Middle frontal gyrus (tissue), 1 donor: ENCODE measurements around the gene NAB1.
"Not testable (repeated sequence)": the region's sequence is repeated elsewhere in the genome, so short reads cannot be mapped to it uniquely, and the experiment has no call there.

Source experiments
- DNase-seq: peaks from one replicate; pipeline ENCODE4 v3.0.0-alpha.2; 2015; ENCODE audit warnings: low spot score; ENCODE audit errors: extremely low spot score

NAB1 gene

DNA sequence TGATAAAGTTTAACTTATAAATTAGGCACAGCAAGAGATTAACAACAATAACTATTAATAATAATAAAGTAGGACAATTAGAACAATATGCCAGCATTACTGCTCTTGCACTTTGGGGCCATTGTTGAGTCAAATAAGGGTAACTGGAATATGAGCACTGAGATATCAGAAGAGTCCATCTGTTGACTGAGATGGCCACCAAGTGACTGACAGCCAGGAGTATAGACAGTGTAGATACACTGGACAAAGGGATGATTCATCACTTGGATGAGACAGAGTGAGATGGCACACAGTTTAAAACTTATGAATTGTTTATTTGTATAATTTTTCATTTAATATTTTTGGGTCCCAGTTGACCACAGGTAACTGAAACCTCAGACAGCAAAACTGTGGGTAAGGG lies 20.0 kb downstream of the NAB1 start:
- no peak for DNase-seq

DNA sequence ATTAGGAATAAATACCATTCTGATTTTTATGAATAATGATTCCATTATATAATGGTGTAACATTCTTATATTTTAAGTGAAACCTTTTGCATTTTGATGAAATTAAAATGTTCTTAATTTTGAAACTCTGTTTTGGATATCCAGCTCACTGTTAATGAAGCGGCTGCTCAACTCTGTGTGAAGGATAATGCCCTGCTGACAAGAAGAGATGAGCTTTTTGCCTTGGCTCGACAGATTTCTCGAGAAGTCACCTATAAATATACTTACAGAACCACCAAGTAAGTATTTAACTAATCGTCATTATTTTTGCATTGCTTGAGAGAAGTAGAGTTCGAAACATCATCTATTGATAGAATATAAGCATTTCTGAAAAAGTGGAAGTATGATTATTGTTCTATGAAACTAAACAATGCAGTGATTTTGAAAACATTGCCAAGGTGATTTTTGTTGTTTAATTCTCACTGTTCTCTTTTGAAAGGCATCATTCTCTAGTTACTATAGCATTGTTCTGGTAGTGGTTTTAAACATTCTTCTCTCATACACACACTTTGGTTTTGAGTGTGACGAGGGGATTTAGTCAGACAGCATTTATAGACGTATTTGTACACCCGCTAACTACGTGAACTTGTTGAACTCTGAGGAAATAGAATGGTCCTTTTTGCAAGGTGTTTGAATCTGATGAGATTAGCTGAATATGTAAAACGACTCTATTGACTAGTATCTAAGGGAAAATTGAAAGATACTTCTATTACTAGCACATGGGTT lies 21.5 kb downstream of the NAB1 start:
- DNase-seq, result no peak

DNA sequence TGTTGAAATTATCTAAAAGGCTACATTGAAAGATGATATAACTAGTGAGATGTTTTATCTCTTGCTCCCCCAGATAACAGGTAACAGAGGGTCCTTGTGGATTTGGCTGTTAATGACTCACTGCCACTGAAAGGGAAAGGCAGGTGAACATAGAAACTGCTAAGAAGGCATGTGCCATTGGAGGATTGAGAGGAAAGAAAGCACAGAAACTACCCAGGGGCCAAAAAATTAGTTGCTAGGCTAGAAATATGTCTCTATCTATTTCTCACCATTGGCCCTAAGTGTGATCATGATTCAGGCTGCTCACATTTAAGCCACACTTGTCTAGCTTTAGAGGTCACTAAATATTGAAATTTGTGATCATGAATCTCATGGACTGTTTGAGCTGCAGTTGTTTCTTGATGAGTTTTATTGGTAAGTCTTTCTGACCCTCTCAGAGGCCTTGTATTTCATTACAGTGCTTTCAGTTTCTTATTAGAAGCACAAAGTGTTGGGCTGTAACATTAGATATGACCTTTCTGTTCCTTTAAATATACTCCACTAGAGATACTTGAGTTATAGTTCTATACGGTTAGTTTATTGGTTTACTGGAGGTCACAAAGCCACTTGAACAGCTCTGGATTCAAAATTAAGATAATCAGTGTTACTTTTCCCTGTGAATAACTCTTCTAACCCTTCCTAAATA lies 26.2 kb downstream of the NAB1 start:
- no peak for DNase-seq

- DNase-seq, result no peak
Measured at GRCh38 chr2:190677255-190677654, 28.4 kb downstream of the NAB1 start.

GRCh38 chr2:190678444-190679162 lies 29.7 kb downstream of the NAB1 start:
- peak; percentile 8 for DNase-seq

DNA sequence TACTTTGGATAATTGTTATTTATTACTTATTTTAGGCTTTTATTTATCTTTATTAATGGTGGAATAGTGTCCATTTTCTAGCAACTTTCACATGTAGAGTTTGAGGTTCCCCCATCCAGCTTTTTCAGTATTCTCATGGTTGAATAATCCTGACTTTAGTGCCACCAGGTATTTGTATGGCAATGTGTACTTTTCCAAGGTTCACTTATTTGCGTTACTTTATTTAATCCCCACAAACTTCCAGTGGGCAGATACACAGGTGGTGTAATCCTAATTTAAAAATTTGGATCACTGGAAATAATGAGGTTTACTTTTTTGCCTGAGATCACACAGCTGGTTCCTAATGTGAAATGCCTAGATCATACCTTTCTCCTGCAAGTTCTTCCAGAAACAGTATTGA lies 30.5 kb downstream of the NAB1 start:
- no peak for DNase-seq

- DNase-seq, result no peak
Measured at GRCh38 chr2:190679813-190680591, 31.1 kb downstream of the NAB1 start.

GRCh38 chr2:190682168-190682567 lies 33.3 kb downstream of the NAB1 start:
- DNase-seq, result no peak

DNA sequence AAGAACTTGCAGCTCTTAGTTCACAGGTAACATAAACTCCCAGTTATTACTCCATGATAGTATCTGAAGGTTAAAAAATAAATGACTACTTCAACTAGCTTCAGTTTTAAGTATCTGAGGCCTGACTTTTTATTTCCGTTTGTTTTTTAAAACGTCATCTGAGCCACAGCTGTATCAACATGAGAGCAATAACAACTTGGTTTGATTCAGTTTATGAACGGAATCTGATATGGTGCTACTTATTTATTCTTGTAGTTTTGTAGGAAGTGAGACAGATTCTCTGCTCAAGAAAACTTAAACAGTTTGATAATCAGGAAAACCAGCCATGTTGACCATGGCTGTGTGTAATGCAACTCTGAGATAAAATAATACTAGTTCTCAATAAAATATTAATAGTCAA lies 34.9 kb downstream of the NAB1 start:
- no peak for DNase-seq

DNA sequence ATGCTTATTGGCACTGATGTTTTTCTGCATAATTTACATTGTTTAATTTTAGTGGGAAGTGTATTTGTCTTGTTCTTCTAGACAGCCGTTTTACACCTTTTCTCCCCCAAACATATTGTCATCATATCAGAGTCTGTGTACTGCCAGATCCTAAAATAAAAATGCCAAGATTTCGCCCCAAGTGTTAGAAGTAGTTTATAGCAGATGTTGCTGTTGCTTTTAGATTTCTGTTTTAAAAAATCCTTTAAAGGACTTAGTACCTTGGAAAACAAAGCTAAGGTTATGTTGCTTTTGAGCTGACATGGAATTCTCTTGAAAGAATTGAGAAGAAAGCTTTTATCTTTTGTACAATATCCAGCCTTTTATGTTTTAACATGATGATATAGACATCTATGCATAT lies 36.0 kb downstream of the NAB1 start:
- peak; percentile 22 for DNase-seq

DNA sequence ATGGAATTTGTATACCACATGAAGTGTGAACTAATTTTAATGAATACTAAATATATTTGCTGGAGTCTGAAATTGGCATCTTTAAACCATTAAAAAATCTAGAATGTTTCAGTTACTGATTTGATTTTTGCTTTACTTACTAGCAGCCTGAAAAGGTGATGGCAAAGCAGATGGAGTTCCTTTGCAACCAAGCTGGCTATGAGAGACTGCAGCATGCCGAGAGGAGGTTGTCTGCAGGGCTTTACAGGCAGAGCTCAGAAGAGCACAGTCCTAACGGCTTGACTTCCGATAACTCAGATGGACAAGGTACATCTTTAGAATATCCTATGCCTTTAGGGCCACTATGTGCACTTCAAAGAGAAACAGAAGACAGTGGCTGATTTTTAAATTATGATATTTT lies 36.5 kb downstream of the NAB1 start:
- peak; percentile 9 for DNase-seq

DNA sequence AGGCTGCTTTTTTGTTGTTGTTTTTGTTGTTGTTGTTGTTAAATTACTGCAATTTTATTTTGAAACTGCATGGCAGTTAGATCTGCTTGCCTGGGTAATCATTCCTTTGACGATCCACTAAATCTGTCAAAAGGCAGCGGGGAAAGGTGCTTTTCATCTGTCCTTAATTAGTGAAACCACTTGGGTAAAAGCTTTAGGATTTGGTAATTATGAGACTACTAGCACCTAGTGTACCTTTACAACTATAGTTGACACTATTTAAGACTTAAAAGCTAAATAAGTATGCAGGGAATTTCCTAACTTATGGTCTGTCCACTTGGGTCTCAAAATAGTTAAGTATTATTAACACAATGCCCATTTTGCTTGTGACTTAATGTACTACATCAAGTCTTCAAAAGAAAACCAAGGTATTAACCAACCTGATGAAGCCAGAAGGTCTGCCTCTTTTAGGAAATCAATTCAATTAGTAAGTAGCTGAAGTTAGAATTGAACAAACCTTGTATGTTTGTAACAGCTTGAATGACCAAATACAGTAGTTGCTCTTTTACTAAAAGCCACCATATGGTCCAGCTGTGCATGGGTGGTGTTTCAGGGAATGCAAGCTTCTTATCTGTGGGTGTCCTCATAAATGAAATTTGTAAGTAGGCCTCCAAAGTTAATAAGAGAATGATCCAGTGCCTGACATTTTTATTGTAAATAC lies 44.8 kb downstream of the NAB1 start:
- no peak for DNase-seq

GRCh38 chr2:190694479-190694878 lies 45.6 kb downstream of the NAB1 start:
- DNase-seq, result no peak

- DNase-seq, result peak; percentile 17
Measured at GRCh38 chr2:190695739-190696138, 46.9 kb downstream of the NAB1 start.

DNA sequence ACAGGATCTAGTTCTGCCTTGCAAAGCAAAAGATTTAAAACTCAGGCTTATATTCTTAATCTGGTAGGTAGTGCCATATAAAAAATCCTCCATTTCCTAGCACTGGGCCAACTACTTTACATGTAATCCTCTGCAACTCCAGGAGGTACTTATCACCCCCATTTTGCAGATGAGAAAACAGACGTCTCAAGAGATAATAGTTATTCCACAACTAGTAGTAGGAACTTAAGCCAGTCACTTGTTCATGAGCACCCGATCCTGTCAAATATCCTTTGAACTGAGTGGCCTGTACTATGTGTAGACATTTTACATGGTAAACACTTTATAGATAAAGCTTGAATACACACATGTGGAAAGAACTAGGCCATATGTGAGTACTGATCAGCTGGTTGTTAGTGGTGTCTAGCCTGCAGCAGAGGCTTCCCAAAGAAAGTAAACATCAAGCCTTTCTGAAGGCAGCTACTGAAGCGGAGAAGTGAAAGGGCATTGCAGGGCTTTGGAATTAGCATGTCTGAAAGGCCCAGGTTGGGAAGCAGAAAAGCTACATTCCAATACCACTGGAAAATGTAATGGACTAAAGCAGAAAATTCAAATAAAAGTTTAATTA lies 48.0 kb downstream of the NAB1 start:
- DNase-seq, result no peak

DNA sequence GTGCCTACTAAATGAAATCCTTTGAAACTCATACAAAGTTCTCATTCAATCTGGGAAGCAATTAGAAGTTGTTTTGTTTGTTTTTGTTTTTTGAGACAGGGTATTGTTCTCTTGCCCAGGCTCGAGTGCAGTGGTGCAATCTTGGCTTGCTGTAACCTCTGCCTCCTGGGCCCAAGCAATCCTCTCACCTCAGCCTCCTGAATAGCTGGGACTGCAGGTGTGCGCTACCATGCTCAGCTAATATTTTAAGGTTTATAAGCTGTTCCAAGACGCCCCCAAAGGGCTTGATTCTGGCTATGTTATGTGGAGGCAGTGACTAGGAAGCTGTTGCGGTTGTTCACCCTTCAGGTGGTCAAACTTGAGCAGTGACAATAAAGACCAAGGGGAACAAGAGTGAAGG lies 48.5 kb downstream of the NAB1 start:
- no peak for DNase-seq

DNA sequence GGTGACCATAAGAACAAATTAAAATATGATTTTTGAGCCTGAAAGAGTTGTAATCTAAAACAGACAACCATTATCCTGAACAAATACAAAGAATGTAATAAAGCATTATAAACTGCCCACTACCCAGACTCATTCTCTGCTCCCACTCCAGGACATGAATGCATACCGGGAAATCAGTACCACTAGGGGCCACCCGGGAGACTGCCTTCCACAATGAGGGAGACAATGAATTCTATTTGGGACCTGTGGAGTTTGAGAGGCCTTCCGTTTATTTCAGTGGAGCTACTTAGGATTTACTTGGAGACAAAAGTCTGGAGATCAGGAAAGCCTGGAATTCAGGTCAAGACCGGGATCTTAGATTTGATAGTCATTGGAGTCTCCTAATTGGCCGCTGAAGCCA lies 50.0 kb downstream of the NAB1 start:
- DNase-seq, result no peak

GRCh38 chr2:190701586-190701985 lies 52.7 kb downstream of the NAB1 start:
- DNase-seq, result no peak

DNA sequence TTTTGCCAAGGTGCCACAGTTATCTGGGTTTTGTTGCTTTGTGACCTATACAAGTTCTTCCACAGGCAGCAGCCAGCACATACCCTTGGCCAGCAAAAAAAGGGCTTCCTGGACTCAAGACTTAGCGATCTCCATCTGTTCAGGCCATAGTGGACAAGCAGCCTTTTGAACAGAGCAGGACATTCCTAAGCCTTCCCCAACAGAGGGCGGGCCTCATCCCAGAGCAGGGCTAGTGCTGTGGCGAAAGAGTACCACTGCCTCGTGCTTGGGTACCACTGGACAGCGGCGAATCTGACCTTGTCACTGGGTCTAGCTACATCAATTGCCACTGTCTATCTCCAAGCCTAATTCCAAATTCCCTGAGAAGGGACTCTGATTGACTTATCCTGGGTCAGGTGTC lies 56.4 kb downstream of the NAB1 start:
- no peak for DNase-seq

DNA sequence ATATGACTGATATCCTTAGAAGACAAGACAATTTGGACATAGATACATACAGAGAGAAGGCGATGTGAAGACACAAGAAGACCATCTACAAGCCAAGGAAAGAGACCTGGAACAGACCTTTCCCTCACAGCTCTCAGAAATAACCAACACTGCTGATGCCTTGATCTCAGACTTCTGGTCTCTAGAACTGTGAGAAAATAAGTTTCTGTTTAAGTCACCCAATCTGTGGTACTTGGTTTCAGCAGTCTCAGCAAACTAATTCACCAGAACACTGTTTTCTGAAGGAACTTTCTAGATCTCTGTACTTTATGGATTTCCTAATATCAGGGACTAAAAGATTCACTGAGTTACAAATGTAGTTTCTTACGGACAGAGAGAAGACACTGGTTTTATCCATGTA lies 58.8 kb downstream of the NAB1 start:
- no peak for DNase-seq

DNA sequence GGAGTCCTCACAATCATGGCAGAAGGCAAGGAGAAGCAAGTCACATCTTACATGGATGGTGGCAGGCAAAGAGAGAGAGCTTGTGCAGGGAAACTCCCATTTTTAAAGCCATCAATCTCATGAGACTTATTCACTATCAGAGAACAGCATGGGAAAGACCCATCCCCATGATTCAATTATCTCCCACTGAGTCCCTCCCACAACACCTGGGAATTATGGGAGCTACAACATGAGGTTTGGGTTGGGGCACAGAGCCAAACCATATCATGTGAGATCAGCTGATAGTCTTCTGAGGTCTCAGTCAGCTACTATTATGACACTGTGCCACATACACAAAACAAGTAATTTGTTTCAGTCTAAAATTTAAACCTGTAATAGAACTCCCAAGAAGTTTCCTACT lies 59.8 kb downstream of the NAB1 start:
- not testable (repeated sequence) for DNase-seq
